ENCODE data around the gene ARL10.

Gene ARL10

GRCh38 chr5:176361437-176362232 is 3.7 kb upstream of the ARL10 start, which contains the start of gene KIAA1191:
TSS of gene KIAA1191 (minus strand) at chr5:176361764. CDS start at chr5:176359508, 2,256 bp downstream.
- DNase-seq (ENCODE audit: low read depth in 2 of 2) = peak; percentile 86 to 89

- no peak for DNase-seq (ENCODE audit: low read depth in 2 of 2)
Observed at GRCh38 chr5:176362233-176362490, 3.1 kb upstream of the ARL10 start.

- DNase-seq (ENCODE audit: low read depth in 2 of 2) = no peak
Observed at GRCh38 chr5:176364765-176365350, 429 bp upstream of the ARL10 start.

GRCh38 chr5:176366232-176366894 is 1.1 kb downstream of the ARL10 start:
- no peak for DNase-seq (ENCODE audit: low read depth in 2 of 2)

- no peak for DNase-seq (ENCODE audit: low read depth in 2 of 2)
Observed at GRCh38 chr5:176368726-176369125, 3.4 kb downstream of the ARL10 start.

GRCh38 chr5:176369934-176370711 is 4.8 kb downstream of the ARL10 start:
- DNase-seq (ENCODE audit: low read depth in 2 of 2) = no peak

- no peak for DNase-seq (ENCODE audit: low read depth in 2 of 2)
Observed at GRCh38 chr5:176371621-176372539, 6.6 kb downstream of the ARL10 start.

GRCh38 chr5:176373100-176373818 is 8.0 kb downstream of the ARL10 start:
- DNase-seq (ENCODE audit: low read depth in 2 of 2) = no peak

GRCh38 chr5:176379881-176380280 is 14.6 kb downstream of the ARL10 start:
- DNase-seq (ENCODE audit: low read depth in 2 of 2) = no peak

- no peak for DNase-seq (ENCODE audit: low read depth in 2 of 2)
Observed at GRCh38 chr5:176381423-176381822, 16.1 kb downstream of the ARL10 start.

GRCh38 chr5:176381979-176382378 is 16.7 kb downstream of the ARL10 start:
- DNase-seq (ENCODE audit: low read depth in 2 of 2) = no peak

- no peak for DNase-seq (ENCODE audit: low read depth in 2 of 2)
Observed at GRCh38 chr5:176382721-176383120, 17.4 kb downstream of the ARL10 start.

- no peak for DNase-seq (ENCODE audit: low read depth in 2 of 2)
Observed at GRCh38 chr5:176383248-176383905, 18.1 kb downstream of the ARL10 start.

GRCh38 chr5:176383961-176384360 is 18.7 kb downstream of the ARL10 start:
- no peak for DNase-seq (ENCODE audit: low read depth in 2 of 2)

- DNase-seq (ENCODE audit: low read depth in 2 of 2) = no peak
Observed at GRCh38 chr5:176384366-176384930, 19.2 kb downstream of the ARL10 start.

GRCh38 chr5:176384991-176385390 is 19.7 kb downstream of the ARL10 start:
- no peak for DNase-seq (ENCODE audit: low read depth in 2 of 2)

GRCh38 chr5:176386491-176386890 is 21.2 kb downstream of the ARL10 start:
- no peak for DNase-seq (ENCODE audit: low read depth in 2 of 2)

- DNase-seq (ENCODE audit: low read depth in 2 of 2) = no peak
Observed at GRCh38 chr5:176387384-176387925, 22.2 kb downstream of the ARL10 start.

GRCh38 chr5:176388003-176388443 is 22.7 kb downstream of the ARL10 start:
- no peak for DNase-seq (ENCODE audit: low read depth in 2 of 2)
